A549 (cell line): ENCODE measurements around the gene IL3RA. TPM values are rescaled to one million over a fixed set of nuclear protein-coding genes. Genes with fewer than 3 reads are reported as not detected.

Source experiments
- ATAC-seq, 2 experiments: fragments of 200-7000 bp in 1 of 2; fragments of >200 bp in 1 of 2; cut with Nextera tagmentation in 1 of 2; cut with Tn5 transposase in 1 of 2; 3 replicates each; pipeline versions ENCODE4 v1.8.0 to v1.9.1; 2018 to 2020; ENCODE audit warnings: mild to moderate bottlenecking in 1 of 2, moderate library complexity in 1 of 2
- CTCF ChIA-PET: fragments of 300-600 bp; sonication (Branson Sonifier 250); formaldehyde crosslinking; extraction: SDS; loops from one replicate; lab custom pipeline; 2021; ENCODE audit warnings: antibody characterized with exemption, inconsistent platforms; lab: Yijun Ruan, JAX
- POLR2A ChIA-PET: fragments of 350-600 bp; formaldehyde crosslinking; extraction: SDS; loops from one replicate; lab custom pipeline; 2021; ENCODE audit warnings: antibody characterized with exemption, inconsistent platforms; lab: Yijun Ruan, JAX
- DNase-seq, 2 experiments: peaks; one replicate each; pipeline versions ENCODE4 v3.0.0 to v3.0.0-alpha.2; 2011 to 2016; ENCODE audit warnings: low read depth in 1 of 2, low spot score in 1 of 2
- FAIRE-seq: peaks from 2 replicates; lab custom pipeline; 2011; peaks lifted over from hg19 to GRCh38; lab: Jason Lieb, UNC
- H3K27ac ChIP-seq, 2 experiments: fragments of >200 bp; sonication (Bioruptor Twin); formaldehyde crosslinking; 3 replicates each; pipeline ENCODE4 v1.5.1; 2016 to 2017
- H3K4me1 ChIP-seq: fragments of >200 bp; sonication (Bioruptor Twin); formaldehyde crosslinking; 3 replicates; pipeline ENCODE4 v1.6.1; 2016
- H3K4me2 ChIP-seq: fragments of >200 bp; sonication (Bioruptor Twin); formaldehyde crosslinking; 3 replicates; pipeline ENCODE4 v1.6.1; 2016
- H3K4me3 ChIP-seq: fragments of >200 bp; sonication (Bioruptor Twin); formaldehyde crosslinking; 3 replicates; pipeline ENCODE4 v1.5.1; 2016
- H3K9me3 ChIP-seq: fragments of >200 bp; sonication (Bioruptor Twin); formaldehyde crosslinking; 3 replicates; pipeline ENCODE4 v1.6.1; 2016
- CTCF ChIP-seq: fragments of >200 bp; sonication (Bioruptor Twin); formaldehyde crosslinking; IDR thresholded peaks from 3 replicates; pipeline ENCODE4 v1.5.1; 2016
- E2F6 ChIP-seq: IDR thresholded peaks from 2 replicates; pipeline ENCODE4 v1.6.1; 2012; ENCODE audit warnings: low read depth, borderline replicate concordance
- ESRRA ChIP-seq: fragments of 150-350 bp; IDR thresholded peaks from 2 replicates; pipeline ENCODE4 v1.6.1; 2014; ENCODE audit warnings: mild to moderate bottlenecking, low read length, borderline replicate concordance
- FOSB ChIP-seq: fragments of 250-450 bp; sonication (Bioruptor Pico); IDR thresholded peaks from 2 replicates; pipeline ENCODE4 v1.5.0; 2020; ENCODE audit warnings: mild to moderate bottlenecking, moderate library complexity
- FOSL2 ChIP-seq, 2 experiments: fragments of 450-650 bp in 1 of 2; fragments of >200 bp in 1 of 2; sonication (Bioruptor Twin) in 1 of 2; formaldehyde crosslinking; IDR thresholded peaks; 2 replicates each; pipeline versions ENCODE4 v1.5.0 to v1.6.1; 2016 to 2020; ENCODE audit warnings: mild to moderate bottlenecking in 1 of 2, moderate library complexity in 1 of 2
- FOXS1 ChIP-seq: fragments of 250-450 bp; sonication (Bioruptor Pico); IDR thresholded peaks from 2 replicates; pipeline ENCODE4 v1.5.0; 2020; ENCODE audit warnings: mild to moderate bottlenecking, moderate library complexity
- GATA3 ChIP-seq: IDR thresholded peaks from 2 replicates; pipeline ENCODE4 v1.6.1; 2012; ENCODE audit warnings: borderline replicate concordance
- HEYL ChIP-seq: fragments of 250-450 bp; sonication (Bioruptor Pico); IDR thresholded peaks from 2 replicates; pipeline ENCODE4 v1.8.0; 2021; ENCODE audit warnings: mild to moderate bottlenecking, moderate library complexity
- HMGXB4 ChIP-seq: fragments of 250-450 bp; sonication (Bioruptor Pico); IDR thresholded peaks from 2 replicates; pipeline ENCODE4 v1.5.0; 2021; ENCODE audit warnings: mild to moderate bottlenecking, moderate library complexity, borderline replicate concordance
- HOXA7 ChIP-seq: fragments of 250-450 bp; sonication (Bioruptor Pico); IDR thresholded peaks from 2 replicates; pipeline ENCODE4 v1.5.0; 2020; ENCODE audit warnings: mild to moderate bottlenecking, moderate library complexity
- JUN ChIP-seq, 2 experiments: fragments of >200 bp; sonication (Bioruptor Twin); formaldehyde crosslinking; IDR thresholded peaks; 2 replicates in 1 of 2; 3 replicates in 1 of 2; pipeline ENCODE4 v1.6.1; 2016 to 2017
- JUNB ChIP-seq: fragments of >200 bp; sonication (Bioruptor Twin); formaldehyde crosslinking; IDR thresholded peaks from 2 replicates; pipeline ENCODE4 v1.6.1; 2016
- KDM1A ChIP-seq: fragments of 200-600 bp; sonication (generic); IDR thresholded peaks from 2 replicates; pipeline ENCODE4 v1.6.1; 2016; ENCODE audit warnings: low read depth, mild to moderate bottlenecking
- MYC ChIP-seq: IDR thresholded peaks from 2 replicates; pipeline ENCODE4 v1.6.1; 2012; ENCODE audit warnings: mild to moderate bottlenecking, inconsistent platforms, low read length, improper control_type of control experiment, borderline replicate concordance
- PHF8 ChIP-seq: fragments of 200-600 bp; sonication (generic); IDR thresholded peaks from 2 replicates; pipeline ENCODE4 v1.6.1; 2016; ENCODE audit warnings: low read depth, mild to moderate bottlenecking, antibody characterized with exemption, moderate library complexity, borderline replicate concordance
- RAD21 ChIP-seq, 2 experiments: fragments of >200 bp in 1 of 2; sonication (Bioruptor Twin) in 1 of 2; formaldehyde crosslinking in 1 of 2; IDR thresholded peaks in 1 of 2; conservative IDR thresholded peaks in 1 of 2; 2 replicates in 1 of 2; 3 replicates in 1 of 2; pipeline ENCODE4 v1.6.1; 2012 to 2018; ENCODE audit warnings: inconsistent platforms in 1 of 2
- RNF2 ChIP-seq: fragments of 200-600 bp; sonication (generic); IDR thresholded peaks from 2 replicates; pipeline ENCODE4 v1.6.1; 2016; ENCODE audit warnings: low read depth, mild to moderate bottlenecking, antibody characterized with exemption, moderate library complexity, borderline replicate concordance
- TP53 ChIP-seq: fragments of 250-450 bp; sonication (Bioruptor Pico); IDR thresholded peaks from 2 replicates; pipeline ENCODE4 v1.5.0; 2021; ENCODE audit warnings: mild to moderate bottlenecking, moderate library complexity
- USF2 ChIP-seq: fragments of 450-650 bp; IDR thresholded peaks from 2 replicates; pipeline ENCODE4 v1.6.1; 2014; ENCODE audit warnings: antibody characterized with exemption
- WGBS: methylation state at CpG from one replicate; pipeline ENCODE4 v1.1.6; 2017; ENCODE audit errors: missing lambda C conversion rate; 5-methylcytosine and 5-hydroxymethylcytosine counted together
- polyA plus RNA-seq, 4 experiments: library from polyadenylated mRNA; depleted of rRNA in 3 of 4; stranded (reverse); fragments of >200 nt; fragmentation: RNase III in 1 of 4; extraction: RNeasy Plus Mini Kit Qiagen cat#74134 plus additional on column Dnase treatment in 1 of 4; gene quantifications; 2 replicates in 3 of 4; 3 replicates in 1 of 4; pipeline ENCODE4 v1.2.3, GENCODE V29; 2011 to 2017
- TF ChIP-seq, protein P1 (sequence below): fragments of 200-600 bp; sonication (generic); IDR thresholded peaks from 2 replicates; pipeline ENCODE4 v1.6.1; 2016; ENCODE audit warnings: antibody characterized with exemption, mild to moderate bottlenecking, moderate library complexity
- TF ChIP-seq, protein P2 (sequence below): IDR thresholded peaks from 2 replicates; pipeline ENCODE4 v1.6.1; 2012

The IL3RA gene
- polyA plus RNA-seq, 2 of the 4 experiments (the other 2 are of a cell fraction) = 0.31 TPM; not detected in 1

GRCh38 chrX:1357993-1358392 lies 21.4 kb downstream of the IL3RA start:
- Histone ChIP-seq H3K4me2 (no peak overlapping the region), H3K27ac (no peak overlapping the region), H3K4me1 (no peaks in the 10 kb centered on the region), H3K9me3 (no peaks in the 10 kb centered on the region; the same call in 2 of the 3 replicates), H3K4me3 (no peak overlapping the region)
- CTCF ChIA-PET = no interaction called here
- POLR2A ChIA-PET = no interaction called here
- FAIRE-seq (no peak), DNase-seq (no peak), ATAC-seq (no peak)
- TF ChIP-seq HOXA7 (CRISPR knock-in tag) (no peak), TP53 (CRISPR knock-in tag) (no peak), RAD21 (conservative IDR thresholded peaks at IDR 0.05 in 1 of 2, IDR thresholded peaks at IDR 0.05 in 1 of 2) (no peak), PHF8 (no peak), KDM1A (peak; percentile 48; the same call in 1 of the 2 replicates), JUN (IDR thresholded peaks at IDR 0.05) (no peak)
- TF ChIP-seq, protein P1, sequence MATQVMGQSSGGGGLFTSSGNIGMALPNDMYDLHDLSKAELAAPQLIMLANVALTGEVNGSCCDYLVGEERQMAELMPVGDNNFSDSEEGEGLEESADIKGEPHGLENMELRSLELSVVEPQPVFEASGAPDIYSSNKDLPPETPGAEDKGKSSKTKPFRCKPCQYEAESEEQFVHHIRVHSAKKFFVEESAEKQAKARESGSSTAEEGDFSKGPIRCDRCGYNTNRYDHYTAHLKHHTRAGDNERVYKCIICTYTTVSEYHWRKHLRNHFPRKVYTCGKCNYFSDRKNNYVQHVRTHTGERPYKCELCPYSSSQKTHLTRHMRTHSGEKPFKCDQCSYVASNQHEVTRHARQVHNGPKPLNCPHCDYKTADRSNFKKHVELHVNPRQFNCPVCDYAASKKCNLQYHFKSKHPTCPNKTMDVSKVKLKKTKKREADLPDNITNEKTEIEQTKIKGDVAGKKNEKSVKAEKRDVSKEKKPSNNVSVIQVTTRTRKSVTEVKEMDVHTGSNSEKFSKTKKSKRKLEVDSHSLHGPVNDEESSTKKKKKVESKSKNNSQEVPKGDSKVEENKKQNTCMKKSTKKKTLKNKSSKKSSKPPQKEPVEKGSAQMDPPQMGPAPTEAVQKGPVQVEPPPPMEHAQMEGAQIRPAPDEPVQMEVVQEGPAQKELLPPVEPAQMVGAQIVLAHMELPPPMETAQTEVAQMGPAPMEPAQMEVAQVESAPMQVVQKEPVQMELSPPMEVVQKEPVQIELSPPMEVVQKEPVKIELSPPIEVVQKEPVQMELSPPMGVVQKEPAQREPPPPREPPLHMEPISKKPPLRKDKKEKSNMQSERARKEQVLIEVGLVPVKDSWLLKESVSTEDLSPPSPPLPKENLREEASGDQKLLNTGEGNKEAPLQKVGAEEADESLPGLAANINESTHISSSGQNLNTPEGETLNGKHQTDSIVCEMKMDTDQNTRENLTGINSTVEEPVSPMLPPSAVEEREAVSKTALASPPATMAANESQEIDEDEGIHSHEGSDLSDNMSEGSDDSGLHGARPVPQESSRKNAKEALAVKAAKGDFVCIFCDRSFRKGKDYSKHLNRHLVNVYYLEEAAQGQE = no peak
- TF ChIP-seq, protein P2, sequence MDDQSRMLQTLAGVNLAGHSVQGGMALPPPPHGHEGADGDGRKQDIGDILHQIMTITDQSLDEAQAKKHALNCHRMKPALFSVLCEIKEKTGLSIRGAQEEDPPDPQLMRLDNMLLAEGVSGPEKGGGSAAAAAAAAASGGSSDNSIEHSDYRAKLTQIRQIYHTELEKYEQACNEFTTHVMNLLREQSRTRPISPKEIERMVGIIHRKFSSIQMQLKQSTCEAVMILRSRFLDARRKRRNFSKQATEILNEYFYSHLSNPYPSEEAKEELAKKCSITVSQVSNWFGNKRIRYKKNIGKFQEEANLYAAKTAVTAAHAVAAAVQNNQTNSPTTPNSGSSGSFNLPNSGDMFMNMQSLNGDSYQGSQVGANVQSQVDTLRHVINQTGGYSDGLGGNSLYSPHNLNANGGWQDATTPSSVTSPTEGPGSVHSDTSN = no peak
- WGBS = 92% methylated on average over 10 of the region's 10 CpGs

DNA sequence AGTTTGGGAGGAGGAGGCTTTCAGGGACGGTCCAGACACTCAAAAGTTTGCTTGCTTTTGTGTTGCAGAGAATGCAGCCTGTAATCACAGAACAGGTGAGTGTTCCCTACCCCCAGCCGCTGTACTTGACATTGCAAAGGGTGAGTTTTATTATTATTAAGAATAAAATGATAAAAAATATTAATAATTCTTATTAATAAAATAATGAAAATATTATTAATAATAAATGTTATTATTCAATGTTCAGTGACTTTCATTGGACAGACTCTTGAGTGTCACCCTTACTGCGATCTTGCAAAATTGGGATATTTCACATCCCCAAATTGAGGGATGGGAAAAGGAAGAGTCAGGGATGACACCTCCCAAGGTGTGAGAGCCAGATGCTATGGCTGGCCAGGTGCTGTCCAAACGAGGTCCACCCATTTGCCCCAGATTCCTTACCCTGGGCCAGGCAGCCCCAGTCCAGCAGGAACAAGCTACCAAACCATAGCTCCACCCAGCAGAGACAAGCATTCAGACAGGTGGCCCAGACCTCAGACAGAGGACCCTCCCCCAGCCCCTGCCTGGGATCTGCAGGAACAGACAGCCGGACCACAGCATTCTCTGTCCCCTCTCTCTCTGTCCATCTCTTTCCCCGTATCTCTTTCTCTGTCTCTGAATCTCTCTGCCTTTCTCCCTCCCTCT lies 22.4 kb downstream of the IL3RA start:
- FAIRE-seq (no peak), ATAC-seq (peak; percentile 27 to 43; a peak in 2 of 6 replicates)
- Histone ChIP-seq H3K9me3 (no peaks in the 10 kb centered on the region), H3K4me3 (no peak overlapping the region), H3K4me2 (no peak overlapping the region), H3K27ac (no peak overlapping the region)
- POLR2A ChIA-PET = no interaction called here
- TF ChIP-seq E2F6 = no peak
- TF ChIP-seq JUN (IDR thresholded peaks at IDR 0.05) = no peak
- TF ChIP-seq FOSB = no peak
- no peak for TF ChIP-seq GATA3
- no peak for TF ChIP-seq RNF2
- no peak for TF ChIP-seq HMGXB4 (CRISPR knock-in tag)
- no peak for TF ChIP-seq RAD21 (conservative IDR thresholded peaks at IDR 0.05 in 1 of 2, IDR thresholded peaks at IDR 0.05 in 1 of 2)
- no peak for TF ChIP-seq USF2
- TF ChIP-seq FOSL2 (IDR thresholded peaks at IDR 0.05) = no peak
- no peak for TF ChIP-seq FOSL2 (CRISPR knock-in tag; IDR thresholded peaks at IDR 0.05)
- TF ChIP-seq HEYL (CRISPR knock-in tag) = no peak
- TF ChIP-seq CTCF = no peak
- TF ChIP-seq PHF8 = no peak
- TF ChIP-seq ESRRA = no peak
- TF ChIP-seq JUNB = no peak
- TF ChIP-seq FOXS1 (CRISPR knock-in tag) = no peak
- no peak for TF ChIP-seq MYC
- TF ChIP-seq, all 56 proteins: peak for 0
- no peaks in the 10 kb centered on the region for H3K4me1 ChIP-seq
- WGBS = 77% methylated on average over 6 of the region's 6 CpGs
- DNase-seq = no peak
- CTCF ChIA-PET = no interaction called here
